ENCODE results near the gene AMIGO3.

DNA sequence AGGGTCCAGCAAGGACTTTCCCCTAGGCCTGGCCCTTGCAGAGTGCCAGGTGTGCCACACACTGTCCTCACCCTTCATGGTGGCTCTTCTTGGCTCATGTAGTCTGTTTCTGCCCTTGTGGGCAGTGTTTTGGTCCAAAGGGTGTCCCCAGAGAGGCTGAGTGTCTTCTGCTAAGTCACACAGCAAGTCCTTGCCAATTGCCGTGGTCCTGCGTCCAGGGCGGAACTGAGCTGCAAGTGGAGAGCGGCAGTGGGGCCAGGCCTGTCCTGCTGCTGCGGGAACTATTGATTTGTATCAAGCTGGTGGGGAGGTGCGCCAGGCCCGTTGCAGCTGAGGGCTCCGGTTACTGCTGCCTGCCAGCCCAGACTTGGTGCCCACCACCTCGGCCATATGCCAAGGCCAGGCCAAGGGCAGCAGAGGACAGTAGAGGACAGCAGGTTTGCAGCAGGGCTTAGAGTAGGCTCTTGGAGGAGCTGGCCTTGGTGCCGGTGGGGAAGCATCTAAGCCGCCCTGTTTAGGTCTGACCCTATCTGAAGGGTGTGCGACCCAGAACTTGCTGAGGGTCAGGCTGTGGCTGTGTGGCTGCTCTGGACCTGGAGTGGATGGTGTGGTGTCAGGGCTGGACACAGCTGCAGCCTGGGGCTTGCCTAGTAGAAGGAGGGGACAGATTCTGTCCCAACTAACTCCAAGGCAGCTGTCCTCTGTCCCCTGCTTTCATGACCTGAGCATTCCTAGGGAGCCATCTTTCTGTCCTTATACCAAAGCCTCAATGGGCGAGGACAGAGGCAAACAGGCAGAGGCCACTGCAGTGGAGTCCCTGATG, 4.5 kb downstream of the AMIGO3 start:
- TF ChIP-seq, protein P1, sequence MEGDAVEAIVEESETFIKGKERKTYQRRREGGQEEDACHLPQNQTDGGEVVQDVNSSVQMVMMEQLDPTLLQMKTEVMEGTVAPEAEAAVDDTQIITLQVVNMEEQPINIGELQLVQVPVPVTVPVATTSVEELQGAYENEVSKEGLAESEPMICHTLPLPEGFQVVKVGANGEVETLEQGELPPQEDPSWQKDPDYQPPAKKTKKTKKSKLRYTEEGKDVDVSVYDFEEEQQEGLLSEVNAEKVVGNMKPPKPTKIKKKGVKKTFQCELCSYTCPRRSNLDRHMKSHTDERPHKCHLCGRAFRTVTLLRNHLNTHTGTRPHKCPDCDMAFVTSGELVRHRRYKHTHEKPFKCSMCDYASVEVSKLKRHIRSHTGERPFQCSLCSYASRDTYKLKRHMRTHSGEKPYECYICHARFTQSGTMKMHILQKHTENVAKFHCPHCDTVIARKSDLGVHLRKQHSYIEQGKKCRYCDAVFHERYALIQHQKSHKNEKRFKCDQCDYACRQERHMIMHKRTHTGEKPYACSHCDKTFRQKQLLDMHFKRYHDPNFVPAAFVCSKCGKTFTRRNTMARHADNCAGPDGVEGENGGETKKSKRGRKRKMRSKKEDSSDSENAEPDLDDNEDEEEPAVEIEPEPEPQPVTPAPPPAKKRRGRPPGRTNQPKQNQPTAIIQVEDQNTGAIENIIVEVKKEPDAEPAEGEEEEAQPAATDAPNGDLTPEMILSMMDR (IDR thresholded peaks at IDR 0.05; ENCODE audit: low read depth, low read length): no peak
- no peak for TF ChIP-seq EZH2phosphoT487 (IDR thresholded peaks at IDR 0.05; ENCODE audit: low read depth)
